ENCODE results near the gene PPP1R14B.
A peak's percentile ranks its signal among the peaks of the same experiment; 100 is the strongest.

Gene PPP1R14B

GRCh38 chr11:64208086-64208795, 38.5 kb downstream of the PPP1R14B start:
- in situ Hi-C loops (cut with HindIII; ENCODE audit: low sequenced_read_pairs), result loop anchor here (10.0 to 25.0 kb wide), 2 partner anchors 67 to 429 kb away; no protein-coding TSS in a partner anchor
- DNase-seq (ENCODE audit: low read depth), result no peak
- H3K4me3 ChIP-seq (ENCODE audit: low read depth, low read length), result no peak overlapping the region
- no peak for TF ChIP-seq CTCF (IDR thresholded peaks at IDR 0.05; ENCODE audit: low read depth, low read length, missing control alignments)

DNA sequence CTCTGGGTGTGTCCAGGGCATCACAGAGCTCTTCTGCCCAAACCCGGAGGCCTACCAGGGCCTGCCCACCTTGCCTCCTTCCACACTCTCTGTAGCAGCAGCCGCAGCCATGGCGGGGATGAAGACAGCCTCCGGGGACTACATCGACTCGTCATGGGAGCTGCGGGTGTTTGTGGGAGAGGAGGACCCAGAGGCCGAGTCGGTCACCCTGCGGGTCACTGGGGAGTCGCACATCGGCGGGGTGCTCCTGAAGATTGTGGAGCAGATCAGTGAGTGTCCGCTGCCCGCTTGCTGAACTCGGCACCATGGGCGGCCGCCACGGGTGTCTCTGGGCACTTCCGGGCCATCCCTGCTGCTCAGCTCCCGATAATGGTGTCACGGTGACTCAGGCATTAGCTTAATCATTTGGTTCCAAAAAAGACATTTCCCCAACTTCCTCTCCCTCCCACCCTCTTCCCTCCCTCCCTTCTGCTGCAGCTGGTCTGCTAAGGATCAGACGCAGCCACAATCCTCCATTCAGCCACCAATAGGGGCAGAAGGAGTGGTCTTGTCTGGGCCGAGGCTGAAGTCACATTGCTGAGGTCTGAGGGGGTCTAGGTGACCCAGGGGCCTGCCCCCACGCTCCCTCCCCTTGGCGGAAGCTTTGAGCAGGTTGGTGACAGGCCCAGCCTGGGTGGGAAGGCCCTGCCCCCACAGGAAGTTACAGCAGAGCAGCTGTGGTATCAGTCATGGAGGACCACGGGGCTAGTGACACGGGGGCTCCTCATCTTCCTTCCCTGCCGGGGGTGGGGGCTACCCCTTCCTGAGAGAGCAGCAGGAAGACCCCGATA, 39.3 kb downstream of the PPP1R14B start:
- H3K4me3 ChIP-seq (ENCODE audit: low read depth, low read length), result no peak overlapping the region
- in situ Hi-C loops (cut with HindIII; ENCODE audit: low sequenced_read_pairs), result loop anchor here (10.0 to 25.0 kb wide), 2 partner anchors 67 to 430 kb away; no protein-coding TSS in a partner anchor
- no peak for DNase-seq (ENCODE audit: low read depth)
- TF ChIP-seq CTCF (IDR thresholded peaks at IDR 0.05; ENCODE audit: low read depth, low read length, missing control alignments), result no peak

GRCh38 chr11:64206457-64207255, 40.1 kb downstream of the PPP1R14B start, which contains the start of gene FERMT3:
Gene FERMT3 (plus strand): TSS chr11:64206721. CDS start chr11:64207365, 644 bp downstream.
- in situ Hi-C loops (cut with HindIII; ENCODE audit: low sequenced_read_pairs), result loop anchor here (10.0 to 25.0 kb wide), 2 partner anchors 68 to 431 kb away; no protein-coding TSS in a partner anchor
- no peak for DNase-seq (ENCODE audit: low read depth)
- no peak within 1 kb of the TSS for H3K4me3 ChIP-seq (ENCODE audit: low read depth, low read length)
- no peak for TF ChIP-seq CTCF (IDR thresholded peaks at IDR 0.05; ENCODE audit: low read depth, low read length, missing control alignments)

DNA sequence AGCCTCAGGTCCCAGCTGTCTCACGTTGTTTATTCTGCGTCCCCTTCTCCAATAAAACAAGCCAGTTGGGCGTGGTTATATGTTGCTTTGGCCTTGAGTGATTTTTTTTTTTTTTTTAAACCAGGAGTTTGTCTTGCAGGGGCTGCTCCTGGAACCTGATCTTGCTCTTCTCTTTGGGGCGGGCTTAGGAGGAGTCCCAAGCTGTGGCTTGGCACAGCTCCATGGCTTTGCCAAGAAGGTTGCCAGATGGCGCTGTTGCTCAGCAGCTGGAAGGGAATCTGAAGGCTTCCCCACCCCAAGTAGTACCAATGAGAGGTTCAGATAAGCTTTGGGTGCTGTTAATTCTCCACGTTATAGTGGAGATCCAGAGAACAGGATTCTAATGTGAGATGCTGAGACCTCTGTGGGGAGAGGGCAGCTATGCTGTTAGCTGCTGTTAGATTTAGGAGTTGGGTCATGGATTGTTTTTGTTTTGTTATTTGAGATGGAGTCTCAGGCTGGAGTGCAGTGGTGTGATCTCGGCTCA, 42.2 kb downstream of the PPP1R14B start:
- in situ Hi-C loops (cut with HindIII; ENCODE audit: low sequenced_read_pairs), result loop anchor here (10.0 to 25.0 kb wide), 2 partner anchors 70 to 433 kb away; no protein-coding TSS in a partner anchor
- no peak overlapping the region for H3K4me3 ChIP-seq (ENCODE audit: low read depth, low read length)
- peak; percentile 94 for DNase-seq (ENCODE audit: low read depth)
- TF ChIP-seq CTCF (IDR thresholded peaks at IDR 0.05; ENCODE audit: low read depth, low read length, missing control alignments), result peak; percentile 80

DNA sequence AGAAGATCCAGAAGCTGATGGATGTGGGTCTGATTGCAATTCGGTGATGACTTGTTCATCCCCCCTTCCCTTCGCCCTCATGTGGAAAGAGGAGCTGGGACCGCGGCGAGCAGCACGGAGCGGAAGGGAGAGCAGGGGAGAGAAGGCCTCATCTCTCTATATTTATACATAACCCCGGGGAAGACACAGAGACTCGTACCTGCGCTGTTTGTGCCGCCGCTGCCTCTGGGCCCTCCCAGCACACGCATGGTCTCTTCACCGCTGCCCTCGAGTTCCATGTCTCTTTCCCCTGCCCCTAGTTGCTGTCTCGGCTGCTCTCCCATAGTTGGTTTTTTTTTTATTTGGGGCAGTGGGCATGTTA, 42.7 kb downstream of the PPP1R14B start:
- in situ Hi-C loops (cut with HindIII; ENCODE audit: low sequenced_read_pairs), result loop anchor here (10.0 to 25.0 kb wide), 2 partner anchors 71 to 433 kb away; no protein-coding TSS in a partner anchor

More for the DNA sequence above, 42.7 kb downstream of the PPP1R14B start:
- TF ChIP-seq CTCF (IDR thresholded peaks at IDR 0.05; ENCODE audit: low read depth, low read length, missing control alignments), result no peak
- DNase-seq (ENCODE audit: low read depth), result no peak
- H3K4me3 ChIP-seq (ENCODE audit: low read depth, low read length), result no peak overlapping the region

Data from astrocyte of the cerebellum (primary cell).